CD1c-positive myeloid dendritic cell (primary cell): ENCODE results near the gene SDC3.

Experiments
- DNase-seq: peaks from one replicate; pipeline ENCODE4 v3.0.0-alpha.2; 2016; ENCODE audit errors: extremely low spot score

SDC3 gene

GRCh38 chr1:30888975-30889374 lies 19.6 kb downstream of the SDC3 start:
- no peak for DNase-seq

GRCh38 chr1:30888391-30888790 lies 20.2 kb downstream of the SDC3 start:
- no peak for DNase-seq

- DNase-seq = no peak
Measured at GRCh38 chr1:30887485-30888315, 20.9 kb downstream of the SDC3 start.

- DNase-seq = no peak
Measured at GRCh38 chr1:30886710-30887428, 21.7 kb downstream of the SDC3 start.

- no peak for DNase-seq
Measured at GRCh38 chr1:30885570-30886522, 22.7 kb downstream of the SDC3 start.

- DNase-seq = no peak
Measured at GRCh38 chr1:30884723-30885122, 23.8 kb downstream of the SDC3 start.

- no peak for DNase-seq
Measured at GRCh38 chr1:30883389-30884172, 25.0 kb downstream of the SDC3 start.

GRCh38 chr1:30882678-30883388 lies 25.7 kb downstream of the SDC3 start:
- no peak for DNase-seq

GRCh38 chr1:30881319-30882181 lies 27.0 kb downstream of the SDC3 start:
- DNase-seq = no peak

- DNase-seq = no peak
Measured at GRCh38 chr1:30880678-30881318, 27.8 kb downstream of the SDC3 start.

- DNase-seq = no peak
Measured at GRCh38 chr1:30879940-30880677, 28.4 kb downstream of the SDC3 start.

GRCh38 chr1:30879126-30879786 lies 29.3 kb downstream of the SDC3 start:
- DNase-seq = no peak

GRCh38 chr1:30878559-30878958 lies 30.0 kb downstream of the SDC3 start:
- no peak for DNase-seq

- DNase-seq = no peak
Measured at GRCh38 chr1:30878016-30878415, 30.5 kb downstream of the SDC3 start.

GRCh38 chr1:30877205-30877912 lies 31.2 kb downstream of the SDC3 start:
- DNase-seq = peak; percentile 74

GRCh38 chr1:30876451-30877204 lies 31.9 kb downstream of the SDC3 start:
- DNase-seq = no peak
